CD14-positive monocyte (primary cell): ENCODE results near the gene PPIP5K1. TPM values are rescaled to one million over a fixed set of nuclear protein-coding genes. Genes with fewer than 3 reads are reported as not detected.

ENCODE experiments used
- DNase-seq, 3 donors: peaks; one replicate each; pipeline ENCODE4 v3.0.0-alpha.2; 2011 to 2022
- H2AFZ ChIP-seq: 2 replicates; pipeline ENCODE4 v1.6.0; 2012; ENCODE audit warnings: mild to moderate bottlenecking, low read depth, low read length, inconsistent platforms; ENCODE audit not compliant: insufficient read depth, poor library complexity, severe bottlenecking
- H3K27ac ChIP-seq, 2 donors: 1 replicate in 1 of 2; 2 replicates in 1 of 2; pipeline ENCODE4 v1.5.1; 2012 to 2013; ENCODE audit warnings: low read length in 2 of 2, control low read depth in 1 of 2, inconsistent platforms in 1 of 2, low read depth in 1 of 2, mild to moderate bottlenecking in 1 of 2
- H3K27me3 ChIP-seq, 2 donors: one replicate each; pipeline versions ENCODE4 v1.6.0 to v1.6.1; 2011 to 2013; ENCODE audit warnings: low read length in 2 of 2; ENCODE audit not compliant: control insufficient read depth in 2 of 2, insufficient read depth in 2 of 2
- H3K36me3 ChIP-seq, 2 donors: replicated peaks in 1 of 2; 1 replicate in 1 of 2; 2 replicates in 1 of 2; pipeline versions ENCODE4 v1.5.1 to v1.6.1; 2012 to 2013; ENCODE audit warnings: low read length in 2 of 2, control low read depth in 1 of 2, inconsistent platforms in 1 of 2, mild to moderate bottlenecking in 1 of 2; ENCODE audit not compliant: insufficient read depth in 2 of 2, control insufficient read depth in 1 of 2
- H3K4me1 ChIP-seq, 2 donors: 1 replicate in 1 of 2; 2 replicates in 1 of 2; pipeline versions ENCODE4 v1.5.1 to v1.6.1; 2012 to 2013; ENCODE audit warnings: low read length in 2 of 2, control low read depth in 1 of 2, inconsistent platforms in 1 of 2, mild to moderate bottlenecking in 1 of 2, moderate library complexity in 1 of 2; ENCODE audit not compliant: insufficient read depth in 2 of 2, control insufficient read depth in 1 of 2
- H3K4me2 ChIP-seq: replicated peaks from 2 replicates; pipeline ENCODE3; 2012; ENCODE audit warnings: low read length, moderate library complexity, mild to moderate bottlenecking; ENCODE audit not compliant: poor library complexity, severe bottlenecking; ENCODE audit errors: extremely low read depth
- H3K4me3 ChIP-seq, 3 experiments: fragments of 200-600 bp in 1 of 3; sonication (generic) in 1 of 3; replicated peaks in 1 of 3; 1 replicate in 2 of 3; 2 replicates in 1 of 3; pipeline ENCODE4 v1.5.1; 2011 to 2013; ENCODE audit warnings: low read length in 3 of 3, mild to moderate bottlenecking in 3 of 3, control low read depth in 2 of 3, low read depth in 2 of 3, inconsistent platforms in 1 of 3, moderate library complexity in 1 of 3
- H3K79me2 ChIP-seq: 2 replicates; pipeline ENCODE4 v1.6.0; 2012; ENCODE audit warnings: mild to moderate bottlenecking, control low read depth, inconsistent platforms, low read length, moderate library complexity; ENCODE audit not compliant: insufficient read depth
- H3K9ac ChIP-seq: 2 replicates; pipeline ENCODE4 v1.6.0; 2017; ENCODE audit warnings: low read length, mild to moderate bottlenecking; ENCODE audit not compliant: insufficient read depth, poor library complexity, severe bottlenecking
- H3K9me3 ChIP-seq, 2 donors: replicated peaks in 1 of 2; 1 replicate in 1 of 2; 2 replicates in 1 of 2; pipeline versions ENCODE4 v1.5.1 to v1.6.1; 2012 to 2013; ENCODE audit warnings: low read length in 2 of 2, control low read depth in 1 of 2; ENCODE audit not compliant: control insufficient read depth in 1 of 2, insufficient read depth in 1 of 2
- H4K20me1 ChIP-seq: 2 replicates; pipeline ENCODE4 v1.6.0; 2012; ENCODE audit warnings: mild to moderate bottlenecking, low read length, control low read depth, moderate library complexity; ENCODE audit not compliant: insufficient read depth
- H3K27ac Mint-ChIP-seq, 7 donors: one replicate each; pipeline ENCODE4 v1.8.0; 2020; ENCODE audit warnings: mild to moderate bottlenecking in 7 of 7, mixed read lengths in 7 of 7, moderate library complexity in 6 of 7, inconsistent platforms in 2 of 7
- H3K27me3 Mint-ChIP-seq, 3 donors: one replicate each; pipeline ENCODE4 v1.8.0; 2021 to 2022; ENCODE audit warnings: low read depth in 3 of 3, mild to moderate bottlenecking in 3 of 3, mixed read lengths in 3 of 3, moderate library complexity in 3 of 3, inconsistent platforms in 1 of 3
- H3K36me3 Mint-ChIP-seq, 2 donors: one replicate each; pipeline ENCODE4 v1.8.0; 2020; ENCODE audit warnings: mixed read lengths in 2 of 2, inconsistent platforms in 1 of 2, mild to moderate bottlenecking in 1 of 2
- H3K4me1 Mint-ChIP-seq: one replicate; pipeline ENCODE4 v1.8.0; 2020; ENCODE audit warnings: mild to moderate bottlenecking, mixed read lengths
- H3K4me3 Mint-ChIP-seq, 2 donors: one replicate each; pipeline ENCODE4 v1.8.0; 2020; ENCODE audit warnings: mild to moderate bottlenecking in 2 of 2, mixed read lengths in 2 of 2, moderate library complexity in 1 of 2
- H3K9me3 Mint-ChIP-seq, 7 donors: one replicate each; pipeline ENCODE4 v1.8.0; 2020 to 2022; ENCODE audit warnings: mixed read lengths in 7 of 7, mild to moderate bottlenecking in 6 of 7, moderate library complexity in 6 of 7, inconsistent platforms in 2 of 7
- CTCF ChIP-seq: fragments of 200-600 bp; IDR thresholded peaks from one replicate; pipeline ENCODE4 v1.8.0; 2022; ENCODE audit warnings: antibody characterized with exemption, mild to moderate bottlenecking
- WGBS: methylation state at CpG from one replicate; pipeline ENCODE4 v1.1.5; 2013; ENCODE audit warnings: missing lambda C conversion rate; ENCODE audit not compliant: insufficient coverage; 5-methylcytosine and 5-hydroxymethylcytosine counted together
- intact Hi-C, 2 donors: fragments of 100-400 bp; cut with micrococcal nuclease; formaldehyde crosslinking; loops; one replicate each; pipeline versions ENCODE4 v1.15.0 to v1.15.1; 2023
- polyA plus RNA-seq, 3 donors: library from polyadenylated mRNA; depleted of rRNA in 1 of 3; unstranded in 2 of 3; stranded (reverse) in 1 of 3; fragments of 300-500 nt in 2 of 3; fragments of >200 nt in 1 of 3; fragmentation: Illumina TruSeq in 2 of 3; gene quantifications; 1 replicate in 2 of 3; 2 replicates in 1 of 3; pipeline ENCODE4 v1.2.3, GENCODE V29; 2012 to 2021

The PPIP5K1 gene
- polyA plus RNA-seq, 3 donors: 0.95 to 19.9 (median 2.0) TPM

GRCh38 chr15:43529141-43529540, 60.9 kb downstream of the PPIP5K1 start:
- Mint-ChIP-seq H3K4me3 (no peak overlapping the region), H3K9me3 (no peaks in the 10 kb centered on the region), H3K27me3 (peaks cover 0 to 2% (median 1%) of the 10 kb centered on the region in 3 donors), H3K36me3 (peaks cover 2 to 7% of the 10 kb centered on the region in 2 donors), H3K27ac (no peak overlapping the region), H3K4me1 (no peaks in the 10 kb centered on the region)
- intact Hi-C loops: no loop called here
- peaks cover 0 to 5% of the 10 kb centered on the region in 2 donors for H3K36me3 ChIP-seq
- no peak overlapping the region for H2AFZ ChIP-seq
- H3K4me1 ChIP-seq: no peaks in the 10 kb centered on the region
- H3K4me3 ChIP-seq: no peak overlapping the region
- no peak overlapping the region for H3K27ac ChIP-seq
- H3K9me3 ChIP-seq: no peaks in the 10 kb centered on the region
- no peak overlapping the region for H3K9ac ChIP-seq
- TF ChIP-seq CTCF: no peak
- H4K20me1 ChIP-seq: no peaks in the 10 kb centered on the region
- no peaks in the 10 kb centered on the region for H3K79me2 ChIP-seq
- no peak for DNase-seq
- WGBS: 97% methylated on average over 12 of the region's 15 CpGs
- H3K27me3 ChIP-seq: no peaks in the 10 kb centered on the region
- H3K4me2 ChIP-seq: no peak overlapping the region

GRCh38 chr15:43528542-43529007, 61.4 kb downstream of the PPIP5K1 start:
- DNase-seq: no peak
- peaks cover 0 to 3% of the 10 kb centered on the region in 2 donors for H3K36me3 Mint-ChIP-seq

More at GRCh38 chr15:43528542-43529007, 61.4 kb downstream of the PPIP5K1 start:
- no peaks in the 10 kb centered on the region for H3K9me3 Mint-ChIP-seq
- 96% methylated on average over 7 of the region's 11 CpGs for WGBS
- no peaks in the 10 kb centered on the region for H3K27me3 ChIP-seq
- H3K4me1 ChIP-seq: no peaks in the 10 kb centered on the region
- H2AFZ ChIP-seq: no peak overlapping the region
- no peak for TF ChIP-seq CTCF
- H3K27me3 Mint-ChIP-seq: peaks cover 0 to 2% (median 1%) of the 10 kb centered on the region in 3 donors
- no peaks in the 10 kb centered on the region for H4K20me1 ChIP-seq
- H3K4me2 ChIP-seq: no peak overlapping the region
- no peak overlapping the region for H3K27ac ChIP-seq
- intact Hi-C loops: no loop called here
- H3K4me1 Mint-ChIP-seq: no peaks in the 10 kb centered on the region
- no peak overlapping the region for H3K9ac ChIP-seq
- no peak overlapping the region for H3K4me3 Mint-ChIP-seq
- H3K9me3 ChIP-seq: no peaks in the 10 kb centered on the region
- H3K36me3 ChIP-seq: no peaks in the 10 kb centered on the region
- H3K4me3 ChIP-seq: no peak overlapping the region
- no peaks in the 10 kb centered on the region for H3K79me2 ChIP-seq
- H3K27ac Mint-ChIP-seq: no peak overlapping the region
